Nephron (organoid): ENCODE results near the gene TRPT1.

ENCODE experiments used
- H3K27ac Mint-ChIP-seq, 3 experiments: 2 replicates each; pipeline ENCODE4 v1.8.0; 2020; ENCODE audit warnings: mixed read lengths in 3 of 3, mild to moderate bottlenecking in 2 of 3, moderate library complexity in 1 of 3
- H3K27me3 Mint-ChIP-seq: 2 replicates; pipeline ENCODE4 v1.8.0; 2021; ENCODE audit warnings: low read depth, mild to moderate bottlenecking, moderate library complexity, mixed read lengths
- H3K36me3 Mint-ChIP-seq: 2 replicates; pipeline ENCODE4 v1.8.0; 2020; ENCODE audit warnings: low read depth, mixed read lengths
- H3K4me1 Mint-ChIP-seq: 2 replicates; pipeline ENCODE4 v1.8.0; 2020; ENCODE audit warnings: mixed read lengths
- H3K4me3 Mint-ChIP-seq, 3 experiments: 2 replicates each; pipeline ENCODE4 v1.8.0; 2020; ENCODE audit warnings: mild to moderate bottlenecking in 3 of 3, mixed read lengths in 3 of 3, moderate library complexity in 2 of 3
- H3K9me3 Mint-ChIP-seq: 2 replicates; pipeline ENCODE4 v1.8.0; 2020; ENCODE audit warnings: mixed read lengths
- TF ChIP-seq, protein P1 (sequence below), 3 experiments: fragments of 200-600 bp; sonication (generic); IDR thresholded peaks; one replicate each; pipeline ENCODE4 v1.5.0; 2021; ENCODE audit warnings: antibody characterized with exemption in 3 of 3; ENCODE audit not compliant: unreplicated experiment in 3 of 3

TRPT1 gene

DNA sequence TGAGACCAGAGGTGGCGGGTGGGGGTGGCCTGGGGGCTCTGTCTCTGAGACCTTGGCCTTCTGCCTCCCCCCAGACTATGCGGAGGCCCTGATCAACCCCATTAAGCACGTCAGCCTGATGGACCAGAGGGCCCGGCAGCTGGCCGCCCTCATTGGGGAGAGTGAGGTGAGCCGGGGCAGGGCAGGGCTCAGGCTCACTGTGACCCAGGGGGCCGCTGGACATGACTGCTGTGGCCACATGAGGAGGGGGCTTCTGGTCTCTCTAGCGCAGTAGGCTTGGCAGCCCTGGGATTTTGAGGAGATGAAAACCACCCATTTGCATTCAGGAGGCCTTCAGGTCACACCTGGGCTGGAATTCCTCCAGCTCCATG lies 37.9 kb upstream of the TRPT1 start:
- no peaks in the 10 kb centered on the region for H3K27me3 Mint-ChIP-seq
- no peak overlapping the region for H3K27ac Mint-ChIP-seq

GRCh38 chr11:64263021-64263946 lies 37.3 kb upstream of the TRPT1 start:
- Mint-ChIP-seq H3K27ac (no peak overlapping the region), H3K9me3 (no peaks in the 10 kb centered on the region), H3K4me1 (no peaks in the 10 kb centered on the region), H3K27me3 (no peaks in the 10 kb centered on the region), H3K4me3 (no peak overlapping the region), H3K36me3 (peaks cover 19% of the 10 kb centered on the region)
- TF ChIP-seq, protein P1, sequence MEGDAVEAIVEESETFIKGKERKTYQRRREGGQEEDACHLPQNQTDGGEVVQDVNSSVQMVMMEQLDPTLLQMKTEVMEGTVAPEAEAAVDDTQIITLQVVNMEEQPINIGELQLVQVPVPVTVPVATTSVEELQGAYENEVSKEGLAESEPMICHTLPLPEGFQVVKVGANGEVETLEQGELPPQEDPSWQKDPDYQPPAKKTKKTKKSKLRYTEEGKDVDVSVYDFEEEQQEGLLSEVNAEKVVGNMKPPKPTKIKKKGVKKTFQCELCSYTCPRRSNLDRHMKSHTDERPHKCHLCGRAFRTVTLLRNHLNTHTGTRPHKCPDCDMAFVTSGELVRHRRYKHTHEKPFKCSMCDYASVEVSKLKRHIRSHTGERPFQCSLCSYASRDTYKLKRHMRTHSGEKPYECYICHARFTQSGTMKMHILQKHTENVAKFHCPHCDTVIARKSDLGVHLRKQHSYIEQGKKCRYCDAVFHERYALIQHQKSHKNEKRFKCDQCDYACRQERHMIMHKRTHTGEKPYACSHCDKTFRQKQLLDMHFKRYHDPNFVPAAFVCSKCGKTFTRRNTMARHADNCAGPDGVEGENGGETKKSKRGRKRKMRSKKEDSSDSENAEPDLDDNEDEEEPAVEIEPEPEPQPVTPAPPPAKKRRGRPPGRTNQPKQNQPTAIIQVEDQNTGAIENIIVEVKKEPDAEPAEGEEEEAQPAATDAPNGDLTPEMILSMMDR (IDR thresholded peaks at IDR 0.05; ENCODE audit: unreplicated experiment in 3 of 3): no peak

More for the DNA sequence above, 37.9 kb upstream of the TRPT1 start:
- Mint-ChIP-seq H3K4me1 (peaks cover 5% of the 10 kb centered on the region), H3K9me3 (no peaks in the 10 kb centered on the region), H3K36me3 (peaks cover 22% of the 10 kb centered on the region), H3K4me3 (no peak overlapping the region)
- TF ChIP-seq, protein P1 (IDR thresholded peaks at IDR 0.05; ENCODE audit: unreplicated experiment in 3 of 3): no peak

- no peak overlapping the region for H3K27ac Mint-ChIP-seq
- TF ChIP-seq, protein P1 (IDR thresholded peaks at IDR 0.05; ENCODE audit: unreplicated experiment in 3 of 3): no peak
- no peaks in the 10 kb centered on the region for H3K9me3 Mint-ChIP-seq
- H3K4me3 Mint-ChIP-seq: no peak overlapping the region
- H3K36me3 Mint-ChIP-seq: peaks cover 26% of the 10 kb centered on the region
- no peaks in the 10 kb centered on the region for H3K4me1 Mint-ChIP-seq
- H3K27me3 Mint-ChIP-seq: no peaks in the 10 kb centered on the region
Measured at GRCh38 chr11:64262271-64263002, 36.5 kb upstream of the TRPT1 start.

DNA sequence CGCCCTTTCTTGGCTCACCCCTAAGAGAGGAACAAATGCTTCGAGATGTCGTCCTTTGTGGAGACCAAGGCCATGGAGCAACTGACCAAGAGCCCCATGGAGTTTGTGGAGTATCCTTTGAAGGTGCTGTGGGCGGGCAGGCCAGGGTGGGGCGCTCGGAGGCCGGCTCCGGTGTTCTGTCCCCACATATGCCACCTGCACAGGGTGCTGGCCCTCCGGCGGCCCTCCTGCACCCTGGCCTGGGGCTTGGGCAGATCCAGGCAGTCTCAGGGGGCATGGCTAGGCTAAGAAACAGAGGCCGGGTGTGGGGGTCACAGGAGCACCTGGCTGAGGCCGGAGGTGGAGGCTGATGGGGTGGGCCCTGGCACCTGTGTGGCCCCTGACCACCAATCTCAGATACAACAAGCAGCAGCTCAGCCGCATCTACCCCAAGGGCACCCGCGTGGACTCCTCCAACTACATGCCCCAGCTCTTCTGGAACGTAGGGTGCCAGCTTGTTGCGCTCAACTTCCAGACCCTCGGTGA lies 35.6 kb upstream of the TRPT1 start:
- H3K4me3 Mint-ChIP-seq: no peak overlapping the region
- H3K27me3 Mint-ChIP-seq: no peaks in the 10 kb centered on the region
- TF ChIP-seq, protein P1 (IDR thresholded peaks at IDR 0.05; ENCODE audit: unreplicated experiment in 3 of 3): no peak
- H3K27ac Mint-ChIP-seq: no peak overlapping the region
- H3K9me3 Mint-ChIP-seq: no peaks in the 10 kb centered on the region
- peaks cover 27% of the 10 kb centered on the region for H3K36me3 Mint-ChIP-seq
- H3K4me1 Mint-ChIP-seq: no peaks in the 10 kb centered on the region

DNA sequence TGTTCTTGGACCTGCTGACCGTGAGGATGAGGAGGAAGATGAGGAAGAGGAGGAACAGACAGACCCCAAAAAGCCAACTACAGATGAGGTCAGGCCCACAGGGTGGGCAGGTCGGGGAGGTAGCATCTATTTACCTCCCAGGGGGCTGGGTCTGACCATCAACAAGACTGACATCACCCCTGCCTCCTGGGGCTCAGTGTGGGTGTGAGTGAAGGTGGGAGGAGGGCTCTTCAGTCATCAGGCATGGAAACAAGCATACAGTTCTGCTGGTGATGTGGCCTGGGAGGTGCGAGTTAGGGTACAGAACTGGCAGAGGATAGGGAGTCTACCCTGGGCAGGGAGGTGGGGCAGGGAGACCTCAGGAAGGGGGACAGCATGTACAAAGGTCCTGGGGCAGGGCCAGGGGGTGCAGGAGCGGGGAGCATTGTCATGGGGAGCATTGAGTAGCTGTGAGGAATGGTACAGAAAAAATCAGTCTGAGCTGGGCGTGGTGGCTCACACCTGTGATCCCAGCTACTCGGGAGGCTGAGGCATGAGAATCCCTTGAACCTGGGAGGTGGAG lies 34.2 kb upstream of the TRPT1 start:
- peaks cover 27% of the 10 kb centered on the region for H3K36me3 Mint-ChIP-seq
- H3K4me1 Mint-ChIP-seq: no peaks in the 10 kb centered on the region
- no peaks in the 10 kb centered on the region for H3K9me3 Mint-ChIP-seq
- TF ChIP-seq, protein P1 (IDR thresholded peaks at IDR 0.05; ENCODE audit: unreplicated experiment in 3 of 3): no peak
- H3K27ac Mint-ChIP-seq: no peak overlapping the region
- no peaks in the 10 kb centered on the region for H3K27me3 Mint-ChIP-seq
- no peak overlapping the region for H3K4me3 Mint-ChIP-seq
